ENCODE data around the gene APBB2. TPM values are rescaled to one million over a fixed set of nuclear protein-coding genes. Genes with fewer than 3 reads are reported as not detected.

Gene APBB2
- total and polyA plus RNA-seq, 2 of the 8 experiments (the other 6 are each of a cell fraction or from before 2014, with no cell fraction given) = 58.7 to 59.4 TPM

DNA sequence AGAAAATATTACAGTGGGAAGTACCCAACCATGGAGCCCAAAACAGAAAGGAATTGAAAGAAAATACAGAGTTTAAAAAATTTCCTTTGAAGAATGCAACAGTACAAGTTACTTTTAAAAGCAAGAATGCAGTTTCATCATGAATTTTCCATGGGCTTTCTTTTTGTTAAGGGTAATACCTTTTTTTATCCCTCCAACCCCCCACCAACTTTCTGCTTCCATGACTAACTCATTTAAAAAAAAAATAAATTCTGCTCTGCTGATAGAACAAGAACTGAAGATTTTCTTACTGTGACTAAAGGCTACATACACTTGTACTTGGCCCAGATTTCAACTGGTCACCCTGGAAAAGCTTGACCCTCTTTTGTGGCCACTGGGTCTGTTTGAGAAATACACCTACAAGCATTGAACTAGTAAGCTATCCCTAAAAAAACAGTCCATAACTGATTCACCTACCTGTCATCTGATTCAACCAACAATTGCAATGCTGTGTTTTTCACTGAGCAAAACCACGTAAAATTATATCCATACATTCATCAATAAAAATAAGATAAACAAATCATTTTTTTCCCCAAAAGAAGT is 250.4 kb downstream of the APBB2 start:
- no peaks in the 10 kb centered on the region for H3K27me3 ChIP-seq (replicated peaks in 1 of 4; ENCODE audit: control insufficient read depth in 3 of 4, extremely low read depth in 1 of 4, insufficient read depth in 3 of 4, low read length in 3 of 4)
- 90% methylated on average over 1 of the region's 1 CpG; no CpG with 5 or more reads in 1 of the 2 experiments for whole genome bisulfite sequencing, 2 experiments (ENCODE audit: extremely low coverage in 1 of 2, insufficient coverage in 1 of 2, insufficient read length in 1 of 2, insufficient replicate concordance in 2 of 2, low coverage in 1 of 2, low lambda C conversion rate in 2 of 2, missing lambda C conversion rate in 1 of 2)
- no peak overlapping the region for H3K56ac ChIP-seq (replicated peaks; ENCODE audit: insufficient read length, low read depth, low read length)
- FAIRE-seq = no peak
- H3K23ac ChIP-seq (ENCODE audit: insufficient read length) = no peak overlapping the region
- H3K4me1 ChIP-seq (replicated peaks in 1 of 4; ENCODE audit: control insufficient read depth in 3 of 4, insufficient read depth in 4 of 4, low read length in 3 of 4) = peaks cover 0 to 7% (median 2%) of the 10 kb centered on the region in 4 experiments; a peak in 3 of 7 replicates
- no peak for DNase-seq (ENCODE audit: low read depth in 1 of 2, low spot score in 2 of 2)
- no peak overlapping the region for H3K4ac ChIP-seq (replicated peaks; ENCODE audit: insufficient read length, low read depth, low read length)
- H4K8ac ChIP-seq (ENCODE audit: extremely low read depth, insufficient read depth, low read length) = no peak overlapping the region
- POLR2A ChIA-PET (ENCODE audit: partially characterized antibody) = no interaction called here
- H3K79me1 ChIP-seq (ENCODE audit: low read depth, low read length) = no peaks in the 10 kb centered on the region
- no peak overlapping the region for H2AFZ ChIP-seq (ENCODE audit: low read length)
- H3K9me3 ChIP-seq (ENCODE audit: insufficient read depth in 2 of 2, low read depth in 1 of 2, low read length in 1 of 2) = peaks cover 5 to 7% of the 10 kb centered on the region in 2 experiments; a peak in 3 of 4 replicates
- H3K9ac ChIP-seq (replicated peaks in 1 of 4; ENCODE audit: extremely low read depth in 1 of 4, low read depth in 3 of 4, low read length in 3 of 4) = no peak overlapping the region
- H2BK20ac ChIP-seq (ENCODE audit: low read length) = no peak overlapping the region
- no peak overlapping the region for H2BK120ac ChIP-seq (replicated peaks; ENCODE audit: low read depth, low read length)
- H3K4me2 ChIP-seq (ENCODE audit: insufficient read depth in 1 of 2, low read depth in 2 of 2, low read length in 2 of 2) = no peak overlapping the region
- H2BK12ac ChIP-seq (ENCODE audit: low read depth, low read length) = no peak overlapping the region
- H3K14ac ChIP-seq (ENCODE audit: insufficient read length) = no peak overlapping the region
- CTCF ChIA-PET (ENCODE audit: partially characterized antibody) = interaction anchor here (0.5 to 2.1 kb wide), 4 partner anchors 12 to 56 kb away, joined by 3 to 5 read pairs (median 4); no protein-coding TSS in a partner anchor
- no peak overlapping the region for H4K5ac ChIP-seq (ENCODE audit: insufficient read length, low read depth, low read length)
- no peaks in the 10 kb centered on the region for H3K23me2 ChIP-seq (ENCODE audit: low read depth, low read length)
- H2AK5ac ChIP-seq (ENCODE audit: low read depth, low read length) = no peak overlapping the region
- H4K91ac ChIP-seq (replicated peaks; ENCODE audit: insufficient read length, low read length) = no peak overlapping the region
- H3K79me2 ChIP-seq (ENCODE audit: control insufficient read depth in 1 of 2, insufficient read depth in 2 of 2, low read length in 2 of 2) = no peaks in the 10 kb centered on the region
- H3K36me3 ChIP-seq (ENCODE audit: control insufficient read depth in 2 of 4, insufficient read depth in 4 of 4, low read length in 3 of 4) = no peaks in the 10 kb centered on the region
- H3K27ac ChIP-seq (ENCODE audit: low read depth, low read length) = no peak overlapping the region
- no peaks in the 10 kb centered on the region for H4K20me1 ChIP-seq (replicated peaks in 1 of 2; ENCODE audit: control insufficient read depth in 1 of 2, insufficient read depth in 2 of 2, low read length in 2 of 2)
- no peak for TF ChIP-seq EGR1 (IDR thresholded peaks at IDR 0.05; ENCODE audit: borderline replicate concordance, low read depth, low read length)
- TF ChIP-seq PHF8 (conservative IDR thresholded peaks at IDR 0.05; ENCODE audit: low read depth, low read length) = no peak
- no peak for TF ChIP-seq SIN3A (conservative IDR thresholded peaks at IDR 0.05 in 1 of 2, IDR thresholded peaks at IDR 0.05 in 1 of 2; ENCODE audit: low read depth in 1 of 2, low read length in 2 of 2)
- no peak for TF ChIP-seq SP1 (IDR thresholded peaks at IDR 0.05; ENCODE audit: low read depth, low read length)
- TF ChIP-seq GABPA (IDR thresholded peaks at IDR 0.05; ENCODE audit: borderline replicate concordance, insufficient read depth, low read length) = no peak
- no peak for TF ChIP-seq GTF2F1 (IDR thresholded peaks at IDR 0.05; ENCODE audit: borderline replicate concordance, low read depth, low read length)
- no peak for TF ChIP-seq SP4 (IDR thresholded peaks at IDR 0.05; ENCODE audit: low read length)
- no peak for TF ChIP-seq HDAC2 (IDR thresholded peaks at IDR 0.05; ENCODE audit: borderline replicate concordance in 1 of 2, low read depth in 2 of 2, low read length in 2 of 2)
- no peak overlapping the region for H2BK5ac ChIP-seq (ENCODE audit: low read depth, low read length)
- no peak overlapping the region for H3K4me3 ChIP-seq (ENCODE audit: extremely low read depth in 1 of 4, insufficient read depth in 2 of 4, low read depth in 3 of 4, low read length in 4 of 4)
- no peak overlapping the region for H2BK15ac ChIP-seq (ENCODE audit: low read length)
- H3K18ac ChIP-seq (ENCODE audit: extremely low read depth, low read length) = no peak overlapping the region

Measured in H1 (cell line).